K562 (cell line): ENCODE measurements around the gene GJD2. TPM values are rescaled to one million over a fixed set of nuclear protein-coding genes. Genes with fewer than 3 reads are reported as not detected.

Source experiments
- ATAC-seq: fragments of 200-7000 bp; cut with Tn5 transposase; 3 replicates; pipeline ENCODE4 v1.9.1; 2020; ENCODE audit warnings: moderate library complexity
- BruUV-seq: library from RNA; stranded (reverse); fragments of 400-500 nt; replicated peaks from 2 replicates; lab custom pipeline; 2021; lab: Mats Ljungman, UMichigan
- CTCF ChIA-PET: fragments of 300-600 bp; formaldehyde crosslinking; extraction: SDS; loops from one replicate; lab custom pipeline; 2021; ENCODE audit warnings: low intra/inter-chr PET ratio; lab: Yijun Ruan, JAX
- POLR2A ChIA-PET: fragments of 300-600, 350-650 bp; sonication (Branson Sonifier 250); formaldehyde crosslinking; extraction: SDS; loops from one replicate; lab custom pipeline; 2021; ENCODE audit warnings: antibody characterized with exemption, inconsistent platforms; lab: Yijun Ruan, JAX
- DNase-seq, 4 experiments: peaks; one replicate each; pipeline versions ENCODE4 v3.0.0 to v3.0.0-alpha.2; 2011 to 2018; ENCODE audit warnings: low spot score in 3 of 4, mixed read lengths in 3 of 4; ENCODE audit errors: extremely low read depth in 1 of 4
- FAIRE-seq: peaks from 2 replicates; lab custom pipeline; 2011; peaks lifted over from hg19 to GRCh38; lab: Jason Lieb, UNC
- H2AFZ ChIP-seq: 2 replicates; pipeline ENCODE4 v1.6.0; 2011; ENCODE audit warnings: low read depth, low read length, control low read depth, inconsistent platforms
- H3K27ac ChIP-seq: fragments of 200-600 bp; 3 replicates; pipeline ENCODE4 v1.8.0; 2011; ENCODE audit warnings: low read depth, mild to moderate bottlenecking, control low read depth, inconsistent platforms, low read length, moderate library complexity, mixed read lengths; ENCODE audit errors: extremely low read depth
- H3K27me3 ChIP-seq, 2 experiments: fragments of 300-600 bp in 1 of 2; 2 replicates in 1 of 2; 3 replicates in 1 of 2; pipeline versions ENCODE4 v1.6.0 to v1.8.0; 2011; ENCODE audit warnings: inconsistent platforms in 2 of 2, low read length in 2 of 2, mild to moderate bottlenecking in 1 of 2, mixed read lengths in 1 of 2, moderate library complexity in 1 of 2; ENCODE audit not compliant: control insufficient read depth in 2 of 2, insufficient read depth in 2 of 2
- H3K36me3 ChIP-seq: fragments of 300-600 bp; 3 replicates; pipeline ENCODE4 v1.8.0; 2011; ENCODE audit warnings: mild to moderate bottlenecking, low read length, inconsistent platforms; ENCODE audit not compliant: control insufficient read depth, insufficient read depth
- H3K4me1 ChIP-seq, 2 experiments: fragments of 200-600 bp in 1 of 2; replicated peaks in 1 of 2; 2 replicates in 1 of 2; 3 replicates in 1 of 2; pipeline versions ENCODE4 v1.5.1 to v1.8.0; 2011; ENCODE audit warnings: inconsistent platforms in 2 of 2, low read length in 2 of 2, mild to moderate bottlenecking in 1 of 2, mixed read lengths in 1 of 2, moderate library complexity in 1 of 2; ENCODE audit not compliant: control insufficient read depth in 2 of 2, insufficient read depth in 2 of 2
- H3K4me2 ChIP-seq: 2 replicates; pipeline ENCODE4 v1.6.1; 2011; ENCODE audit warnings: low read length, control low read depth, inconsistent platforms, mixed read lengths; ENCODE audit not compliant: insufficient read depth
- H3K4me3 ChIP-seq: fragments of 200-600 bp; sonication (generic), shearing (Covaris generic); 2 replicates; pipeline ENCODE4 v1.5.1; 2016; ENCODE audit warnings: control low read depth, inconsistent platforms
- H3K79me2 ChIP-seq: fragments of 200-600 bp; 3 replicates; pipeline ENCODE4 v1.8.0; 2011; ENCODE audit warnings: low read length, inconsistent platforms; ENCODE audit not compliant: control insufficient read depth, insufficient read depth
- H3K9ac ChIP-seq, 2 experiments: 2 replicates each; pipeline versions ENCODE4 v1.6.0 to v1.6.1; 2011; ENCODE audit warnings: low read depth in 2 of 2, low read length in 2 of 2, control low read depth in 1 of 2, inconsistent platforms in 1 of 2, mild to moderate bottlenecking in 1 of 2, mixed read lengths in 1 of 2; ENCODE audit not compliant: insufficient read depth in 1 of 2
- H3K9me1 ChIP-seq: one replicate; pipeline ENCODE4 v1.6.0; 2011; ENCODE audit warnings: inconsistent platforms, mild to moderate bottlenecking, low read length, moderate library complexity; ENCODE audit not compliant: control insufficient read depth, insufficient read depth
- H3K9me3 ChIP-seq: replicated peaks from 2 replicates; pipeline ENCODE4 v1.5.1; 2011; ENCODE audit warnings: low read depth, low read length, inconsistent platforms; ENCODE audit not compliant: control insufficient read depth, insufficient read depth
- H4K20me1 ChIP-seq: replicated peaks from 2 replicates; pipeline ENCODE4 v1.6.1; 2011; ENCODE audit warnings: low read length, inconsistent platforms, mixed read lengths; ENCODE audit not compliant: control insufficient read depth, insufficient read depth
- BCOR ChIP-seq: fragments of 450-650 bp; IDR thresholded peaks from 2 replicates; pipeline ENCODE4 v1.6.1; 2016
- C11orf30 ChIP-seq: fragments of 450-650 bp; IDR thresholded peaks from 2 replicates; pipeline ENCODE4 v1.6.1; 2016; ENCODE audit warnings: low read depth, mild to moderate bottlenecking
- ETV6 ChIP-seq, 3 experiments: fragments of 150-350 bp in 1 of 3; sonication (generic) in 1 of 3; formaldehyde crosslinking in 1 of 3; IDR thresholded peaks; 2 replicates each; pipeline versions ENCODE4 v1.6.1 to v1.8.0; 2014 to 2022; ENCODE audit warnings: borderline replicate concordance in 2 of 3, low read depth in 2 of 3, antibody characterized with exemption in 1 of 3, low read length in 1 of 3, mild to moderate bottlenecking in 1 of 3, missing genetic modification reagents in 1 of 3
- NFRKB ChIP-seq: fragments of 450-650 bp; IDR thresholded peaks from 2 replicates; pipeline ENCODE4 v1.6.1; 2016; ENCODE audit warnings: low read depth
- RBBP5 ChIP-seq: fragments of 200-600 bp; sonication (generic); IDR thresholded peaks from 2 replicates; pipeline ENCODE4 v1.6.1; 2012; ENCODE audit warnings: borderline replicate concordance, mild to moderate bottlenecking, low read length, control low read depth, inconsistent platforms; ENCODE audit not compliant: insufficient read depth, poor library complexity, severe bottlenecking
- SETDB1 ChIP-seq: IDR thresholded peaks from one replicate; pipeline ENCODE4 v1.6.1; 2012; ENCODE audit warnings: low read length, control low read depth, inconsistent platforms
- ZC3H11A ChIP-seq: IDR thresholded peaks from 2 replicates; pipeline ENCODE4 v1.6.1; 2012; ENCODE audit warnings: low read depth, low read length, improper control_type of control experiment
- ZNF830 ChIP-seq: fragments of 250-450 bp; sonication (Bioruptor Pico); IDR thresholded peaks from 2 replicates; pipeline ENCODE4 v1.5.0; 2021; ENCODE audit warnings: mild to moderate bottlenecking
- WGBS: fragments of 100-300 bp; shearing (Covaris generic); methylation state at CpG from one replicate; pipeline ENCODE4 v1.1.6; 2016; ENCODE audit warnings: low coverage, mixed read lengths; ENCODE audit not compliant: insufficient coverage; ENCODE audit errors: missing lambda C conversion rate; 5-methylcytosine and 5-hydroxymethylcytosine counted together
- in situ Hi-C: fragments of 300-500 bp; cut with MboI; formaldehyde crosslinking; loops from 4 replicates; pipeline ENCODE4 v1.15.0; 2018; ENCODE audit warnings: inconsistent platforms, mixed read lengths
- intact Hi-C: fragments of 100-400 bp; cut with micrococcal nuclease; formaldehyde crosslinking; loops from 2 replicates; pipeline ENCODE4 v1.14.2; 2022
- polyA plus RNA-seq, 8 experiments: library from polyadenylated mRNA; depleted of rRNA in 4 of 8; stranded (reverse) in 5 of 8; unstranded in 3 of 8; fragments of >200 nt; fragmentation: Nextera tagmentation in 2 of 8; fragmentation: Illumina TruSeq in 1 of 8; extraction: Ambion mirVana in 2 of 8; extraction: Trizol in 1 of 8; gene quantifications; 2 replicates each; pipeline versions ENCODE4 v1.2.1 to v1.2.3, GENCODE V29; 2011 to 2014; ENCODE audit warnings: inconsistent platforms in 1 of 8, missing spikeins in 1 of 8
- total RNA-seq, 7 experiments: library from RNA; depleted of rRNA in 6 of 7; stranded (reverse); fragments of >200 nt in 6 of 7; fragmentation: Illumina TruSeq in 2 of 7; extraction: Trizol in 2 of 7; gene quantifications; 2 replicates each; pipeline versions ENCODE4 v1.2.1 to v1.2.3, GENCODE V29; 2011 to 2021; ENCODE audit warnings: low replicate concordance in 1 of 7
- TF ChIP-seq, protein P1 (sequence below): fragments of 450-650 bp; formaldehyde crosslinking; IDR thresholded peaks from 2 replicates; pipeline ENCODE4 v1.4.0; 2020; ENCODE audit warnings: mild to moderate bottlenecking
- TF ChIP-seq, protein P2 (sequence below): fragments of 250-450 bp; sonication (Bioruptor Pico); IDR thresholded peaks from 2 replicates; pipeline ENCODE4 v1.4.0; 2020; ENCODE audit warnings: mild to moderate bottlenecking
- TF ChIP-seq, protein P3 (sequence below): fragments of 250-450 bp; sonication (Bioruptor Pico); IDR thresholded peaks from 2 replicates; pipeline ENCODE4 v1.5.1; 2021; ENCODE audit warnings: mild to moderate bottlenecking

Gene GJD2
- total and polyA plus RNA-seq, 9 of the 15 experiments (the other 6 are each of a cell fraction or from before 2014, with no cell fraction given): not detected

DNA sequence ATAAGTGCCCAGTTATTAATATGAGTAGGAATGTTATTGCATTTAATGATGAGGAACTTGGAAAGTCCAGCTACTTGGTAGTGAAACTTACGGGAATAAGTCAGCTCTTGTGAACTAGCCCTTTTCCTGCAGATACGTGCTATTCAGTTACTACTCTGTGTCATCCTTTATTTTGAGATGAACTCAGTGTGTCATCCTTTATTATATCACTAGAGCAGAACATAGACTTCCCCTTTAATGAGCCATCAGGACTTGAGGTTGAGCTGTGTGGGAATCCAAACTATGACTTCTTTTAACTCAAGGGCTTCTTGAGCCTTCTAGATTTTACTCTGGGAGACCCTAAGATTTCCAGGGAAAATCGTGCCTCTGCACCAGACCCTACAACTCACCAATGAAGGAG is 36.9 kb upstream of the GJD2 start:
- CTCF ChIA-PET: no interaction called here
- Histone ChIP-seq H3K27me3 (peaks cover 16 to 29% of the 10 kb centered on the region in 2 experiments; a peak in 4 of 5 replicates), H3K4me2 (no peak overlapping the region), H4K20me1 (no peaks in the 10 kb centered on the region), H3K9me1 (no peaks in the 10 kb centered on the region), H3K9ac (no peak overlapping the region), H3K4me1 (peaks cover 0 to 16% of the 10 kb centered on the region in 2 experiments; a peak in 2 of 5 replicates), H3K4me3 (no peak overlapping the region), H2AFZ (no peak overlapping the region), H3K9me3 (no peaks in the 10 kb centered on the region), H3K79me2 (no peaks in the 10 kb centered on the region), H3K36me3 (no peaks in the 10 kb centered on the region), H3K27ac (no peak overlapping the region)
- WGBS: 7% methylated on average over 3 of the region's 3 CpGs
- no peak for TF ChIP-seq C11orf30
- no peak for TF ChIP-seq ZNF830 (CRISPR knock-in tag)
- no peak for TF ChIP-seq SETDB1
- no TSS peak for BruUV-seq
- FAIRE-seq (no peak), ATAC-seq (no peak), DNase-seq (no peak)
- POLR2A ChIA-PET: interaction anchor here (0.8 to 1.2 kb wide), 2 partner anchors 9 to 33 kb away, joined by 3 read pairs; no protein-coding TSS in a partner anchor
- intact Hi-C loops: no loop called here
- in situ Hi-C loops: no loop called here

DNA sequence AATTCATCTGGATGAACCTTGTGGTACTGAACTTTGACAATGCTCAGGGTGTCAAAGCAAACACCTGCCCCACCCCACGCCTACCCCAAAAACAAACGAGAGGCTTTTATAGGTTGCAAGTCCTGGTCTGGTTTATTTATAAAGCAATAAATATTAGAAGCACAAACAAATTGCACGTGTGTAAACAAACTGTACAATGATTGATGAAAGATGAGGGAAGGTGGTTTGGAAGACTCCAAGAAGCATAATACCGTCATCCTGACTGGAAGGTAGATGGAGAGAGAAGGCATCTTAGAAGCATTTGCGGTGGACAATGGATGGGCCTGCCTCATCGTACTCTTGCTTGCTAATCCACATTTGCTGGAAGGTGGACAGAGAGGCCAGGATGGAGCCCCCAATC is 35.3 kb upstream of the GJD2 start:
- in situ Hi-C loops (no loop called here), intact Hi-C loops (no loop called here)
- H3K4me1 ChIP-seq: peaks cover 0 to 7% of the 10 kb centered on the region in 2 experiments; a peak in 2 of 5 replicates
- ChIA-PET CTCF (no interaction called here), POLR2A (no interaction called here)
- 19% methylated on average over 6 of the region's 6 CpGs for WGBS
- TF ChIP-seq, protein P1, sequence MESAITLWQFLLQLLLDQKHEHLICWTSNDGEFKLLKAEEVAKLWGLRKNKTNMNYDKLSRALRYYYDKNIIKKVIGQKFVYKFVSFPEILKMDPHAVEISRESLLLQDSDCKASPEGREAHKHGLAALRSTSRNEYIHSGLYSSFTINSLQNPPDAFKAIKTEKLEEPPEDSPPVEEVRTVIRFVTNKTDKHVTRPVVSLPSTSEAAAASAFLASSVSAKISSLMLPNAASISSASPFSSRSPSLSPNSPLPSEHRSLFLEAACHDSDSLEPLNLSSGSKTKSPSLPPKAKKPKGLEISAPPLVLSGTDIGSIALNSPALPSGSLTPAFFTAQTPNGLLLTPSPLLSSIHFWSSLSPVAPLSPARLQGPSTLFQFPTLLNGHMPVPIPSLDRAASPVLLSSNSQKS (CRISPR knock-in tag): no peak
- TF ChIP-seq RBBP5 (no peak), ETV6 (IDR thresholded peaks at IDR 0.05; ENCODE audit: borderline replicate concordance in 1 of 2, low read depth in 2 of 2, low read length in 1 of 2) (no peak), ETV6 (CRISPR knock-in tag; IDR thresholded peaks at IDR 0.05; ENCODE audit: borderline replicate concordance) (no peak), C11orf30 (no peak), NFRKB (no peak), ZC3H11A (no peak), BCOR (no peak)
- TF ChIP-seq, protein P2, sequence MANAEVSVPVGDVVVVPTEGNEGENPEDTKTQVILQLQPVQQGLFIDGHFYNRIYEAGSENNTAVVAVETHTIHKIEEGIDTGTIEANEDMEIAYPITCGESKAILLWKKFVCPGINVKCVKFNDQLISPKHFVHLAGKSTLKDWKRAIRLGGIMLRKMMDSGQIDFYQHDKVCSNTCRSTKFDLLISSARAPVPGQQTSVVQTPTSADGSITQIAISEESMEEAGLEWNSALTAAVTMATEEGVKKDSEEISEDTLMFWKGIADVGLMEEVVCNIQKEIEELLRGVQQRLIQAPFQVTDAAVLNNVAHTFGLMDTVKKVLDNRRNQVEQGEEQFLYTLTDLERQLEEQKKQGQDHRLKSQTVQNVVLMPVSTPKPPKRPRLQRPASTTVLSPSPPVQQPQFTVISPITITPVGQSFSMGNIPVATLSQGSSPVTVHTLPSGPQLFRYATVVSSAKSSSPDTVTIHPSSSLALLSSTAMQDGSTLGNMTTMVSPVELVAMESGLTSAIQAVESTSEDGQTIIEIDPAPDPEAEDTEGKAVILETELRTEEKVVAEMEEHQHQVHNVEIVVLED (CRISPR knock-in tag): no peak
- TF ChIP-seq, protein P3, sequence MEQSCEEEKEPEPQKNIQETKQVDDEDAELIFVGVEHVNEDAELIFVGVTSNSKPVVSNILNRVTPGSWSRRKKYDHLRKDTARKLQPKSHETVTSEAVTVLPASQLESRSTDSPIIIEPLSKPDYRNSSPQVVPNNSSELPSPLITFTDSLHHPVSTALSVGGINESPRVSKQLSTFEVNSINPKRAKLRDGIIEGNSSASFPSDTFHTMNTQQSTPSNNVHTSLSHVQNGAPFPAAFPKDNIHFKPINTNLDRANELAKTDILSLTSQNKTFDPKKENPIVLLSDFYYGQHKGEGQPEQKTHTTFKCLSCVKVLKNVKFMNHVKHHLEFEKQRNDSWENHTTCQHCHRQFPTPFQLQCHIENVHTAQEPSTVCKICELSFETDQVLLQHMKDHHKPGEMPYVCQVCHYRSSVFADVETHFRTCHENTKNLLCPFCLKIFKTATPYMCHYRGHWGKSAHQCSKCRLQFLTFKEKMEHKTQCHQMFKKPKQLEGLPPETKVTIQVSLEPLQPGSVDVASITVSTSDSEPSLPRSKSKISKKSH (CRISPR knock-in tag): no peak
- H2AFZ ChIP-seq: no peak overlapping the region
- H3K27ac ChIP-seq: no peak overlapping the region
- ATAC-seq: no peak
- DNase-seq: no peak
- H3K4me2 ChIP-seq: no peak overlapping the region
- no peaks in the 10 kb centered on the region for H3K9me1 ChIP-seq
- no peaks in the 10 kb centered on the region for H3K9me3 ChIP-seq
- peaks cover 16 to 23% of the 10 kb centered on the region in 2 experiments; a peak in 4 of 5 replicates for H3K27me3 ChIP-seq
- BruUV-seq: no TSS peak
- H4K20me1 ChIP-seq: no peaks in the 10 kb centered on the region
- H3K79me2 ChIP-seq: no peaks in the 10 kb centered on the region
- no peaks in the 10 kb centered on the region for H3K36me3 ChIP-seq
- no peak overlapping the region for H3K9ac ChIP-seq
- no peak for FAIRE-seq
- no peak overlapping the region for H3K4me3 ChIP-seq
